ENCODE results near the gene TFIP11. TPM values are rescaled to one million over a fixed set of nuclear protein-coding genes. Genes with fewer than 3 reads are reported as not detected.

Gene TFIP11
- total and polyA plus RNA-seq, 2 of the 8 experiments (the other 6 are each of a cell fraction or from before 2014, with no cell fraction given): 18.1 to 28.3 TPM

- no peak for TF ChIP-seq POLR2AphosphoS5 (IDR thresholded peaks at IDR 0.05; ENCODE audit: low read depth, low read length)
- no peak for TF ChIP-seq CREB1 (IDR thresholded peaks at IDR 0.05)
These were observed 17.8 kb downstream of the TFIP11 start (continued) for GRCh38 chr22:26494506-26494905.
